RWPE2 (cell line): ENCODE measurements around the gene VPREB1.
A peak's percentile ranks its signal among the peaks of the same experiment; 100 is the strongest.
"Not testable (repeated sequence)": the region's sequence is repeated elsewhere in the genome, so short reads cannot be mapped to it uniquely, and the experiment has no call there.

ENCODE experiments used
- ATAC-seq: fragments of 200-7000 bp; cut with Tn5 transposase; 3 replicates; pipeline ENCODE4 v1.9.1; 2021; ENCODE audit warnings: low read depth
- DNase-seq: peaks from one replicate; pipeline ENCODE4 v3.0.0-alpha.2; 2020; ENCODE audit warnings: low spot score
- H3K27ac ChIP-seq: fragments of 450-650 bp; 2 replicates; pipeline ENCODE4 v1.5.1; 2017; ENCODE audit warnings: mild to moderate bottlenecking; ENCODE audit not compliant: poor library complexity, severe bottlenecking
- H3K27me3 ChIP-seq: fragments of 250-450 bp; sonication (Bioruptor Pico); 2 replicates; pipeline ENCODE4 v1.5.1; 2021; ENCODE audit warnings: mild to moderate bottlenecking, moderate library complexity; ENCODE audit not compliant: insufficient read depth, poor library complexity, severe bottlenecking
- H3K36me3 ChIP-seq: fragments of 250-450 bp; sonication (Bioruptor Pico); 2 replicates; pipeline ENCODE4 v1.5.1; 2020; ENCODE audit warnings: low read depth, mild to moderate bottlenecking, moderate library complexity
- H3K4me1 ChIP-seq: fragments of 250-450 bp; sonication (Bioruptor Pico); 2 replicates; pipeline ENCODE4 v1.5.1; 2021; ENCODE audit warnings: mild to moderate bottlenecking, moderate library complexity; ENCODE audit not compliant: insufficient read depth, poor library complexity, severe bottlenecking
- H3K4me3 ChIP-seq: fragments of 250-450 bp; sonication (Bioruptor Pico); 2 replicates; pipeline ENCODE4 v1.5.1; 2021; ENCODE audit warnings: mild to moderate bottlenecking, moderate library complexity; ENCODE audit not compliant: severe bottlenecking
- H3K9me3 ChIP-seq: fragments of 250-450 bp; sonication (Bioruptor Pico); 2 replicates; pipeline ENCODE4 v1.5.1; 2021; ENCODE audit warnings: mild to moderate bottlenecking, moderate library complexity; ENCODE audit not compliant: severe bottlenecking
- TF ChIP-seq, protein P1 (sequence below): fragments of 450-650 bp; IDR thresholded peaks from one replicate; pipeline ENCODE4 v1.5.1; 2017; ENCODE audit warnings: mild to moderate bottlenecking, moderate library complexity; ENCODE audit not compliant: poor library complexity, severe bottlenecking

Gene VPREB1

DNA sequence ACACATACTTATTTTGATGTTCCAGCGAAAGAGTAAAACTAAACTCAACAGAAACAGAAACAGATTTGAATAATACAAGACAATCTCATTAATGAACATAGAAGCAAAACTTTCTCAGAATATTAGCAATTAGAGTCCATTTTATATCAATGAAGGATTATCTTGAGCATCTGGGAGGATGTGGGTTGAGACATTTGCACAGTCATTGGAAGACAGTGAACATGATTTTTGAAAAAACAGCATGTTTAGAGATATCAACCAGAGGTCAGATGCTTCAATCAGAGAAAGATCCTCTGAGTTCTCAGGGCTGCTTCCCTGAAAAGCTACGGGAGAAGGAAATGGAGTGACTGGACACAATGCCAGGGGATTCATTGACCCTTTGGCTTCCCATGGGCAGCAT, 35.9 kb upstream of the VPREB1 start:
- peaks cover 13% of the 10 kb centered on the region for H3K4me1 ChIP-seq
- ATAC-seq (no peak), DNase-seq (no peak)
- H3K36me3 ChIP-seq: no peaks in the 10 kb centered on the region
- no peaks in the 10 kb centered on the region for H3K27me3 ChIP-seq
- TF ChIP-seq, protein P1, sequence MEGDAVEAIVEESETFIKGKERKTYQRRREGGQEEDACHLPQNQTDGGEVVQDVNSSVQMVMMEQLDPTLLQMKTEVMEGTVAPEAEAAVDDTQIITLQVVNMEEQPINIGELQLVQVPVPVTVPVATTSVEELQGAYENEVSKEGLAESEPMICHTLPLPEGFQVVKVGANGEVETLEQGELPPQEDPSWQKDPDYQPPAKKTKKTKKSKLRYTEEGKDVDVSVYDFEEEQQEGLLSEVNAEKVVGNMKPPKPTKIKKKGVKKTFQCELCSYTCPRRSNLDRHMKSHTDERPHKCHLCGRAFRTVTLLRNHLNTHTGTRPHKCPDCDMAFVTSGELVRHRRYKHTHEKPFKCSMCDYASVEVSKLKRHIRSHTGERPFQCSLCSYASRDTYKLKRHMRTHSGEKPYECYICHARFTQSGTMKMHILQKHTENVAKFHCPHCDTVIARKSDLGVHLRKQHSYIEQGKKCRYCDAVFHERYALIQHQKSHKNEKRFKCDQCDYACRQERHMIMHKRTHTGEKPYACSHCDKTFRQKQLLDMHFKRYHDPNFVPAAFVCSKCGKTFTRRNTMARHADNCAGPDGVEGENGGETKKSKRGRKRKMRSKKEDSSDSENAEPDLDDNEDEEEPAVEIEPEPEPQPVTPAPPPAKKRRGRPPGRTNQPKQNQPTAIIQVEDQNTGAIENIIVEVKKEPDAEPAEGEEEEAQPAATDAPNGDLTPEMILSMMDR: no peak
- no peak overlapping the region for H3K4me3 ChIP-seq
- H3K9me3 ChIP-seq: no peaks in the 10 kb centered on the region
- no peak overlapping the region for H3K27ac ChIP-seq

DNA sequence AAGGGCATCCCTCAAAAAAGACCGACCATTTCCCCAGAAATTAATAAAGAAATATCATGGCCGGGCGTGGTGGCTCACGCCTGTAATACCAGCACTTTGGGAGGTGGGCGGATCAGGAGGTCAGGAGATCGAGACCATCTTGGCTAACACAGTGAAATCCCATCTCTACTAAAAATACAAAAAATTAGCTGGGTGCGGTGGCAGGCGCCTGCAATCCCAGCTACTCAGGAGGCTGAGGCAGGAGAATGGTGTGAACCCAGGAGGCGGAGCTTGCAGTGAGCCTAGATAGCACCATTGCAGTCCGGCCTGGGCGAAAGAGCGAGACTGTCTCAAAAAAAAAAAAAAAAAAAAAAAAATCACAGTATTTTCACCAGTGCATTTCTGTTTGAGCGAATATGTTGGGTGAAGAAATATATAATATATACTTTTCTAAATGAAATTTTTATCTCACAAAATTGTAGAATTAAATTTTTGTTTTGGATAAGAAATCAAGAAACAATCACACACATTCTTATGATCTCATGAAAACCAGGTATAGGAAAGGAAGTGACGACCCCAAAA, 35.4 kb upstream of the VPREB1 start:
- H3K27ac ChIP-seq, H3K27me3 ChIP-seq: not testable (repeated sequence)

DNA sequence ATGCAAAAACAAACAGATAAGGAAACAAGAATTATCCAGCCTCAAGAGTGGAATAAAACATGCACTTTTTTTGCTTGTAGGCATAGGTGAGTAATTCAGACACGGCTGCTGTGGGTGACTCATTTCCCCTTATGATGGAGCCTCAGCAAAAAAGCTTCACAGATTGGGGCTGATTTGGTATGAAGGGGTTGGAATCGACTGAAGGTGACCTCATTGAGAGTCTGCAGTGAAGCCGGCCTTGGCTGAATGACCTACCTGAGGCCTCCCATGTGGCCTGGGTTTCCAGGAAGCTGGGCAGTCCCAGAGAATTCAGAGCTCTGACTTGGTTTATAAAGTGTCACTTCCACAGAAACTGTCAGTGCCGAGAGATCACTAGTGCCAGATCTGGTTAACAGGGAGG, 34.2 kb upstream of the VPREB1 start:
- no peaks in the 10 kb centered on the region for H3K27me3 ChIP-seq
- DNase-seq (no peak), ATAC-seq (peak; percentile 85)
- TF ChIP-seq, protein P1: no peak
- H3K4me1 ChIP-seq: peaks cover 13% of the 10 kb centered on the region
- H3K36me3 ChIP-seq: no peaks in the 10 kb centered on the region
- H3K27ac ChIP-seq: peak overlapping the region; percentile 69
- H3K4me3 ChIP-seq: no peak overlapping the region
- no peaks in the 10 kb centered on the region for H3K9me3 ChIP-seq

More for the DNA sequence above, 35.4 kb upstream of the VPREB1 start:
- not testable (repeated sequence) for ATAC-seq, H3K36me3 ChIP-seq, H3K4me3 ChIP-seq, H3K9me3 ChIP-seq, DNase-seq
- H3K4me1 ChIP-seq: peaks cover 13% of the 10 kb centered on the region

DNA sequence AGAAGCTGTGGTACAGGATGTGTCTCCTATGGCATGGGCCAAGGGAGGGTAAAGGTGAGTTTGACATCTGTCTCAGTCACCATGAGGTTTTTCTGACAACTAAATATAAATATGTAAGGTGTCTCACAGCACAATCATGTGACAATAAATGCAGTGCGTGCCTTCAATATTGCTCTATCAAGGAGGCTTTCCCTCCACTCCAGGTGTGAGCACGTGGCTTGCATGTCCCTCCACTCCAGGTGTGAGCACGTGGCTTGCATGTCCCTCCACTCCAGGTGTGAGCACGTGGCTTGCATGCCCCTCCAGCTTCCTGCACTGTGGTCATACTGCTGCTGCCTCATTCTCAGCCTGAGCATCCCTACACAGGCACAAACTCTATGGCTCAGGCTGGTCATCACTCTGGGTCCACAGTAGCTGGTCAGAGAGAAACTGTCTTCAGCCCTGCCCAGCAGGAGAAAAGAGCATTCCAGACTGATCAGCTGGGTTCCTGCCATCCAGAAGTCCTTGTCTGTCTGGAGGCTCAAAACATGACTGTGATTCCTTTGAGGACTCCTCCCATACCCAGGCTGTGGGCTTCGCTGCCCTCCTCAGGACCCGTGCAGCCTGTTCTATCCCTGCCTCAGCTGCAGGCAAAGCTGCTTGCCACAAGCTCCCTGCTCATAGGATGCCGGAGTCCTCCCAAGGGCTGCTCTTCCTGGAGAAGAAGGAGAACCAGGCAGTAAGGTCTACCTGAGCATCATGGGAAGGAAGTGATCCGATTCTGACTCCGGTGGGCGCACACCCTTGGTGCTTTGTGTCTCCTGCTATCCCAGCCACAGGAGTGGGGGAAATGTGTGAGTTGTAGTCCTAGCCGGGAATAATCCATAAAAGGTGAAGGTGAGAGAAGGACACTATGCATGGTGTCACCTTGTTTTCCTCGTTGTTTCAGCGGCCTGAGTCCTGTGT, 33.4 kb upstream of the VPREB1 start:
- Histone ChIP-seq H3K4me3 (no peak overlapping the region), H3K4me1 (peaks cover 13% of the 10 kb centered on the region), H3K9me3 (no peaks in the 10 kb centered on the region), H3K36me3 (no peaks in the 10 kb centered on the region), H3K27me3 (no peaks in the 10 kb centered on the region), H3K27ac (peak overlapping the region; percentile 69)
- TF ChIP-seq, protein P1: no peak
- DNase-seq (no peak), ATAC-seq (no peak)

DNA sequence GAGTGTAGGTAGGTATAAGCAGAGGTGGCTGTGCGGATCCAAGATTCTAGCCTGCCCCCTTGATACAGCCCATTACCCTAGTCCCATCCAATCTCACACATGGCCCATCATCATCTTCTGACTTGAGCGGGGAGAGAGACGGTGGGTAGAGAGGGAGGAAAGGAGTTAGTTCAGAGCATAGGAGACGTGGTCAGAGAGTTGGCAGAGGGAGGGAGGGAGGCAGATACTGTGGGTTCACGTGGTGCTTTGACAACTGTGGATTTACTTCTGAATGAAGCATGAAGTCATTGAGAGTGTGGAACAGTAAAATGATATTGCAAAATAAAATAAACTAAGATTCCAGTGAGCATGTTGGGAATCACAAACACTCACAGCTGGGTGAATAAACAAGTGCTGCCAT, 31.4 kb upstream of the VPREB1 start:
- H3K27ac ChIP-seq: no peak overlapping the region
- no peaks in the 10 kb centered on the region for H3K27me3 ChIP-seq
- H3K4me1 ChIP-seq: peaks cover 13% of the 10 kb centered on the region
- ATAC-seq (no peak), DNase-seq (no peak)
- H3K4me3 ChIP-seq: no peak overlapping the region
- no peaks in the 10 kb centered on the region for H3K36me3 ChIP-seq
- TF ChIP-seq, protein P1: no peak
- H3K9me3 ChIP-seq: no peaks in the 10 kb centered on the region
